Kidney (tissue), 14 donors: ENCODE results near the gene STK11IP. TPM values are rescaled to one million over a fixed set of nuclear protein-coding genes. Genes with fewer than 3 reads are reported as not detected.

Source experiments
- DNase-seq, 5 donors: peaks; one replicate each; pipeline ENCODE4 v3.0.0-alpha.2; 2013 to 2020
- FAIRE-seq: peaks from 2 replicates; lab custom pipeline; 2012; peaks lifted over from hg19 to GRCh38; lab: Jason Lieb, UNC
- H3K27ac ChIP-seq, 2 donors: one replicate each; pipeline ENCODE4 v1.7.0; 2013; ENCODE audit warnings: low read depth in 2 of 2, low read length in 2 of 2, inconsistent platforms in 1 of 2
- H3K27me3 ChIP-seq: one replicate; pipeline ENCODE4 v1.7.1; 2013; ENCODE audit warnings: low read length, inconsistent platforms; ENCODE audit not compliant: control insufficient read depth, insufficient read depth
- H3K36me3 ChIP-seq, 3 donors: one replicate each; pipeline versions ENCODE4 v1.7.0 to v1.7.1; 2013; ENCODE audit warnings: low read length in 3 of 3, control low read depth in 1 of 3, inconsistent platforms in 1 of 3; ENCODE audit not compliant: insufficient read depth in 3 of 3, control insufficient read depth in 2 of 3
- H3K4me1 ChIP-seq, 3 donors: one replicate each; pipeline versions ENCODE4 v1.7.0 to v1.7.1; 2013; ENCODE audit warnings: low read length in 3 of 3, inconsistent platforms in 1 of 3, low read depth in 1 of 3; ENCODE audit not compliant: control insufficient read depth in 2 of 3, insufficient read depth in 2 of 3
- H3K4me3 ChIP-seq, 3 donors: one replicate each; pipeline versions ENCODE4 v1.7.0 to v1.8.1; 2013; ENCODE audit warnings: low read length in 3 of 3, control low read depth in 1 of 3, inconsistent platforms in 1 of 3
- H3K9ac ChIP-seq, 3 donors: one replicate each; pipeline versions ENCODE4 v1.7.0 to v1.7.1; 2013; ENCODE audit warnings: low read length in 3 of 3, control low read depth in 1 of 3, inconsistent platforms in 1 of 3
- H3K9me3 ChIP-seq, 3 donors: one replicate each; pipeline versions ENCODE4 v1.7.0 to v1.7.1; 2013; ENCODE audit warnings: low read length in 3 of 3, control low read depth in 1 of 3, inconsistent platforms in 1 of 3; ENCODE audit not compliant: control insufficient read depth in 2 of 3, insufficient read depth in 1 of 3
- intact Hi-C: fragments of 100-400 bp; cut with DNase I; formaldehyde crosslinking; loops from one replicate; pipeline ENCODE4 v1.11.1; 2022
- polyA plus RNA-seq: library from polyadenylated mRNA; stranded (reverse); fragments of 350-450 nt; fragmentation: Illumina TruSeq; extraction: RNeasy Lipid Tissue Mini Kit (QIAGEN cat#74804); gene quantifications from one replicate; pipeline ENCODE4 v1.2.3, GENCODE V29; 2014; ENCODE audit warnings: low read depth, low replicate concordance; ENCODE audit not compliant: insufficient read depth
- total RNA-seq: library from RNA; stranded (reverse); fragmentation: NEBNext Ultra II Directional; extraction: Animal tissue kit (Norgen Biotek cat#: 25700); gene quantifications from one replicate; pipeline ENCODE4 v1.2.1, GENCODE V29; 2021
- TF ChIP-seq, protein P1 (sequence below): IDR thresholded peaks from 3 replicates; pipeline ENCODE4 v1.5.1; 2012; ENCODE audit warnings: mild to moderate bottlenecking, moderate library complexity, borderline replicate concordance; ENCODE audit not compliant: insufficient read depth; ENCODE audit errors: extremely low read depth
- donor health status: control.
- donor health status: control.
- donor health status: control.
- donor health status: control.
- donor health status: control.
- donor health status: DM: yes; HTN: yes; CAD: no.
- donor health status: Normal renal cell carcinoma (clear cell type).

STK11IP gene
- total and polyA plus RNA-seq, 2 donors from 2014 or later: 12.5 to 33.7 TPM

DNA sequence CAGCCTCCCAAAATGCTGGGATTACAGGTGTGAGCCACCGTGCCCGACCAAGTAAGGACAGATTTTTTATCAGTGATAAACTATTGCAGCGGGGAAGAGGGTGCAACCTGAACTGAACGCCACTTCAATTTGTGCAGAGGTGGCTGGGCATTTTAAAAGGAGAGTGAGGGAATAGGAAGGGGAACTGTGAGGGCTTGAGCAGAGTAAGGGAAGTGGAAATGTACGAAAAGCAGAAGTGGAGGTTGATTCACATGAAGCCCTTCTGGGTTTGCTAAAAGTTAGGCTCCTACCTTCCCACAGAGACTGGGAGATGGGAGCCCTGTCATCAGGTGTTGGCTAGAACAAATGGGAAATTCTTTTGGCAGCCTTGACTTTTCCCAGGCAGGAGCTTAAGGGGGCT lies 6.1 kb downstream of the STK11IP start:
- Histone ChIP-seq H3K36me3 (peaks cover 0 to 33% (median 15%) of the 10 kb centered on the region in 3 donors), H3K4me3 (no peak overlapping the region), H3K27ac (no peak overlapping the region), H3K27me3 (no peaks in the 10 kb centered on the region), H3K9ac (no peak overlapping the region), H3K4me1 (no peaks in the 10 kb centered on the region), H3K9me3 (no peaks in the 10 kb centered on the region)
- intact Hi-C loops: no loop called here
- DNase-seq (no peak), FAIRE-seq (no peak)
- TF ChIP-seq, protein P1, sequence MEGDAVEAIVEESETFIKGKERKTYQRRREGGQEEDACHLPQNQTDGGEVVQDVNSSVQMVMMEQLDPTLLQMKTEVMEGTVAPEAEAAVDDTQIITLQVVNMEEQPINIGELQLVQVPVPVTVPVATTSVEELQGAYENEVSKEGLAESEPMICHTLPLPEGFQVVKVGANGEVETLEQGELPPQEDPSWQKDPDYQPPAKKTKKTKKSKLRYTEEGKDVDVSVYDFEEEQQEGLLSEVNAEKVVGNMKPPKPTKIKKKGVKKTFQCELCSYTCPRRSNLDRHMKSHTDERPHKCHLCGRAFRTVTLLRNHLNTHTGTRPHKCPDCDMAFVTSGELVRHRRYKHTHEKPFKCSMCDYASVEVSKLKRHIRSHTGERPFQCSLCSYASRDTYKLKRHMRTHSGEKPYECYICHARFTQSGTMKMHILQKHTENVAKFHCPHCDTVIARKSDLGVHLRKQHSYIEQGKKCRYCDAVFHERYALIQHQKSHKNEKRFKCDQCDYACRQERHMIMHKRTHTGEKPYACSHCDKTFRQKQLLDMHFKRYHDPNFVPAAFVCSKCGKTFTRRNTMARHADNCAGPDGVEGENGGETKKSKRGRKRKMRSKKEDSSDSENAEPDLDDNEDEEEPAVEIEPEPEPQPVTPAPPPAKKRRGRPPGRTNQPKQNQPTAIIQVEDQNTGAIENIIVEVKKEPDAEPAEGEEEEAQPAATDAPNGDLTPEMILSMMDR: no peak

DNA sequence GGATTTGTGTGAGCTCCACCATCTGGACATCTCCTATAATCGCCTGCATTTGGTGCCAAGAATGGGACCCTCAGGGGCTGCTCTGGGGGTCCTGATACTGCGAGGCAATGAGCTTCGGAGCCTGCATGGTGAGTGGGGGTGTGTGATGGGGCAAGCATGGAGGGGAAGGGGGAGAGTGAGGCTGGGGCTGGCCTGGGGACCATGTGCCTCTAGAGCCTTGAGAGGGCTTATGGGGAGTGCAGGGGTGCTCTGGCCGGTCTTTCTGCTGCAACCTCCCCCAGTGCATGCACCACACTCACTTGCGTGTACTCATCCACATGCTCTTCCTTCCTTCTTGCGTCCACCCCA lies 7.9 kb downstream of the STK11IP start:
- Histone ChIP-seq H3K9ac (no peak overlapping the region), H3K4me1 (no peaks in the 10 kb centered on the region), H3K36me3 (peaks cover 0 to 34% (median 15%) of the 10 kb centered on the region in 3 donors), H3K27me3 (no peaks in the 10 kb centered on the region), H3K9me3 (no peaks in the 10 kb centered on the region), H3K27ac (no peak overlapping the region), H3K4me3 (no peak overlapping the region)
- TF ChIP-seq, protein P1: no peak
- FAIRE-seq: no peak
- DNase-seq: no peak
- intact Hi-C loops: no loop called here

DNA sequence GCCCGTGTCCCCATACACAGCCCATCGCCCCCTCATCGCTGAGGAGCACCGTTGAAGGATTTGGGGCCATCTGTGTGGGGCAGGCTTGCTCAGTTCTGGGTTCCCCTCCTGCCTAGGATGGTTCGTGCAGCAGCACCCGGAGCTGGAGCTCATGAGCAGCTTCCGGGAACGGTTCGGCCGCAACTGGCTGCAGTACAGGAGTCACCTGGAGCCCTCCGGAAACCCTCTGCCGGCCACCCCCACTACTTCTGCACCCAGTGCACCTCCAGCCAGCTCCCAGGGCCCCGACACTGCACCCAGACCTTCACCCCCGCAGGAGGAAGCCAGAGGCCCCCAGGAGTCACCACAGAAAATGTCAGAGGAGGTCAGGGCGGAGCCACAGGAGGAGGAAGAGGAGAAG lies 10.3 kb downstream of the STK11IP start:
- H3K27me3 ChIP-seq: no peaks in the 10 kb centered on the region
- no peak for FAIRE-seq
- H3K4me3 ChIP-seq: no peak overlapping the region
- intact Hi-C loops: no loop called here
- H3K9me3 ChIP-seq: no peaks in the 10 kb centered on the region
- no peak for DNase-seq
- H3K9ac ChIP-seq: no peak overlapping the region
- TF ChIP-seq, protein P1: no peak
- no peak overlapping the region for H3K27ac ChIP-seq
- no peaks in the 10 kb centered on the region for H3K4me1 ChIP-seq
- peaks cover 0 to 32% (median 16%) of the 10 kb centered on the region in 3 donors for H3K36me3 ChIP-seq

DNA sequence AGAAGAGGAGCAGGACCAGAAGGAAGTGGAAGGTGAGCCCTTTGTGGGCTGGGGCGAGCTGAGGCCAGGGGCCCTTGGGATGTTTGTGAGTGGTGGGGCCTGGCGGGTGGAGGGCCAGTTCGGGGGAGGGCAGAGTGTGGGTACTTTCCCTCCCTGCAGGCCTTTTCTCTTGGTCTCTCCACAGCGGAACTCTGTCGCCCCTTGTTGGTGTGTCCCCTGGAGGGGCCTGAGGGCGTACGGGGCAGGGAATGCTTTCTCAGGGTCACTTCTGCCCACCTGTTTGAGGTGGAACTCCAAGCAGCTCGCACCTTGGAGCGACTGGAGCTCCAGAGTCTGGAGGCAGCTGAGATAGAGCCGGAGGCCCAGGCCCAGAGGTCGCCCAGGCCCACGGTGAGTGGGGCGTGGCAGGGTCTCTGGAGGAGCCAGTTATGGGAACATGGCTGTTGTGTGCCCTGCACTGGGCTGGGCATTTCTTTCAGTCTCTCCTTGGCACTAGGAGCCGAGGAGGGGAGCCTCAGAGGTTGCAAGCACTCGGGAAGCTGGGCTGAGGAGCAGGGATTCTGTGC lies 10.8 kb downstream of the STK11IP start:
- TF ChIP-seq, protein P1: no peak
- FAIRE-seq (no peak), DNase-seq (no peak)
- Histone ChIP-seq H3K9me3 (no peaks in the 10 kb centered on the region), H3K4me3 (no peak overlapping the region), H3K27ac (no peak overlapping the region), H3K4me1 (no peaks in the 10 kb centered on the region), H3K9ac (no peak overlapping the region), H3K27me3 (no peaks in the 10 kb centered on the region), H3K36me3 (peaks cover 0 to 32% (median 16%) of the 10 kb centered on the region in 3 donors)
- intact Hi-C loops: no loop called here
